ENCODE results near the gene CCDC92. TPM values are rescaled to one million over a fixed set of nuclear protein-coding genes. Genes with fewer than 3 reads are reported as not detected.

Gene CCDC92
- total RNA-seq, 2 donors from 2014 or later: 34.4 to 39.2 TPM

GRCh38 chr12:123989753-123990152 is 17.1 kb upstream of the CCDC92 start:
- Histone ChIP-seq H3K9me3 (no peaks in the 10 kb centered on the region), H3K27ac (peak overlapping the region; percentile 39), H3K27me3 (no peaks in the 10 kb centered on the region), H3K4me1 (peaks cover 0 to 64% of the 10 kb centered on the region in 2 donors), H3K4me3 (no peak overlapping the region), H3K36me3 (peaks cover 17% of the 10 kb centered on the region)
- DNase-seq (ENCODE audit: low spot score): no peak
- no peak for TF ChIP-seq CTCF (IDR thresholded peaks at IDR 0.05)

GRCh38 chr12:123989168-123989567 is 16.5 kb upstream of the CCDC92 start:
- DNase-seq (ENCODE audit: low spot score): no peak
- H3K27ac ChIP-seq: peak overlapping the region; percentile 39
- H3K9me3 ChIP-seq: no peaks in the 10 kb centered on the region
- H3K4me3 ChIP-seq: no peak overlapping the region
- peaks cover 0 to 64% of the 10 kb centered on the region in 2 donors for H3K4me1 ChIP-seq
- H3K36me3 ChIP-seq: peaks cover 17% of the 10 kb centered on the region
- H3K27me3 ChIP-seq: no peaks in the 10 kb centered on the region
- no peak for TF ChIP-seq CTCF (IDR thresholded peaks at IDR 0.05)

- H3K27me3 ChIP-seq: no peaks in the 10 kb centered on the region
- no peak for TF ChIP-seq CTCF (IDR thresholded peaks at IDR 0.05)
- peaks cover 7% of the 10 kb centered on the region for H3K36me3 ChIP-seq
- no peak for DNase-seq (ENCODE audit: low spot score)
- no peaks in the 10 kb centered on the region for H3K9me3 ChIP-seq
- no peak overlapping the region for H3K4me3 ChIP-seq
- H3K4me1 ChIP-seq: peaks cover 0 to 64% of the 10 kb centered on the region in 2 donors
- peak overlapping the region; percentile 33 to 54 for H3K27ac ChIP-seq
Measured at GRCh38 chr12:123987022-123987421, 14.4 kb upstream of the CCDC92 start.

- Histone ChIP-seq H3K4me1 (peaks cover 0 to 64% of the 10 kb centered on the region in 2 donors), H3K9me3 (no peaks in the 10 kb centered on the region), H3K4me3 (no peak overlapping the region), H3K27ac (peak overlapping the region; percentile 33 to 54), H3K36me3 (peaks cover 5% of the 10 kb centered on the region), H3K27me3 (no peaks in the 10 kb centered on the region)
- TF ChIP-seq CTCF (IDR thresholded peaks at IDR 0.05): no peak
- no peak for DNase-seq (ENCODE audit: low spot score)
Measured at GRCh38 chr12:123986374-123986965, 13.8 kb upstream of the CCDC92 start.

- Histone ChIP-seq H3K27ac (peak overlapping the region in 1 of 2 donors; percentile 49), H3K36me3 (no peaks in the 10 kb centered on the region), H3K9me3 (no peaks in the 10 kb centered on the region), H3K27me3 (no peaks in the 10 kb centered on the region), H3K4me3 (no peak overlapping the region), H3K4me1 (peaks cover 0 to 49% of the 10 kb centered on the region in 2 donors)
- no peak for TF ChIP-seq CTCF (IDR thresholded peaks at IDR 0.05)
- DNase-seq (ENCODE audit: low spot score): no peak
Measured at GRCh38 chr12:123984903-123985302, 12.3 kb upstream of the CCDC92 start.

All from right atrium auricular region (tissue), 2 donors.